GM21825 (cell line): ENCODE results near the gene SELENOO.

Experiments
- ATAC-seq: cut with Tn5 transposase; IDR thresholded peaks from one replicate; pipeline ENCODE4 v1.9.1; 2021; ENCODE audit warnings: mild to moderate bottlenecking, moderate library complexity; ENCODE audit not compliant: unreplicated experiment

The SELENOO gene

GRCh38 chr22:50252082-50253045 lies 51.6 kb downstream of the SELENOO start:
- ATAC-seq = no peak

- ATAC-seq = no peak
Measured at GRCh38 chr22:50253046-50253915, 52.5 kb downstream of the SELENOO start.

GRCh38 chr22:50253941-50254340 lies 53.1 kb downstream of the SELENOO start:
- ATAC-seq = no peak

GRCh38 chr22:50255099-50255498 lies 54.3 kb downstream of the SELENOO start:
- no peak for ATAC-seq

DNA sequence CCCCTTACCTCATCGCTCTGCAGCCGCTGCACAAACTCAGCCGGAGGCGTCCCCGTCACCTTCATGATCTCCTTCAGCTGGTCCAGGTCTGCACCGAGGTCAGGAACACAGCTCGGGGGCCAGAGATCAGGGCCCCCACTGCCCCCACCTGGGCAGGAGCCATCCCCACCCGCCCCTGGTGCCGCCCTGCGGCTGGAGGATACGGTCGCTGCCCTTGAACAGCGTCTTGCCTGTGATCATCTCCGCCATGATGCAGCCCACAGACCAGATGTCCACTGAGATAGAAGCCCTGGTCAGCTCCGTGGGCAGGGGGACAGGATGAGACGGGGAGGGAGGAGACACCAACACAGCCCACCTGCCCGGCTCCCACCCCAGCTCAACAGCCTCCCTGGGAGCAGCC lies 54.8 kb downstream of the SELENOO start:
- ATAC-seq = no peak

DNA sequence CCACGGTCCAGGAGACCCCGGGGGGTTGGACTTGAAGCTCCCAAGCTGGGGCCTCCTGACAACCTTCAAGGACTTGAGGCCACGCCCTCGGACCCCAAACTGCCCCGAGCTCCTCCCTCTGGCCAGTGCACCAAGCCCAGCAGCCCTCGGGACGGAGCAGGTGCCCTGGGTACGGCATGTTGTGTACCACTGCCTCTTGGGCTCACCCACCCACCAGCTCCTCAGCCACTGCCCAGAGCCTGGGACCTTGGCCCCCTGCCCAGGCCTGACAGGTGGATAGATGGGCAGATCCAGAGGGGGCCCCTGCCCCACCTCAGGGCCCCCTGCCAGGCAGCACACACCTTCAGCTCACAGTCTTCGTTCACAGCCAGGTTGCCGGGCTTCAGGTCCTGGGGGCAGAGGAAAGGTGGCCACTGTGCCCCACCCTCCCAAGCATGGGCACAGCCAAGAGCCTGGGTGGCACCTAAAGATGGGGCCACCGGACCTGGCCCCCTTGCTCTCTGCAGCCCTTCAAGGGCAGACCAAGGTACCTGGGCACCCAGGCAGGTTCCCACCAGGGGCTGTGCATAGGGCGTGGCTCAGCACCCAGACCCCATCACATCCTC lies 55.5 kb downstream of the SELENOO start:
- no peak for ATAC-seq

GRCh38 chr22:50257041-50257440 lies 56.2 kb downstream of the SELENOO start:
- ATAC-seq = no peak

DNA sequence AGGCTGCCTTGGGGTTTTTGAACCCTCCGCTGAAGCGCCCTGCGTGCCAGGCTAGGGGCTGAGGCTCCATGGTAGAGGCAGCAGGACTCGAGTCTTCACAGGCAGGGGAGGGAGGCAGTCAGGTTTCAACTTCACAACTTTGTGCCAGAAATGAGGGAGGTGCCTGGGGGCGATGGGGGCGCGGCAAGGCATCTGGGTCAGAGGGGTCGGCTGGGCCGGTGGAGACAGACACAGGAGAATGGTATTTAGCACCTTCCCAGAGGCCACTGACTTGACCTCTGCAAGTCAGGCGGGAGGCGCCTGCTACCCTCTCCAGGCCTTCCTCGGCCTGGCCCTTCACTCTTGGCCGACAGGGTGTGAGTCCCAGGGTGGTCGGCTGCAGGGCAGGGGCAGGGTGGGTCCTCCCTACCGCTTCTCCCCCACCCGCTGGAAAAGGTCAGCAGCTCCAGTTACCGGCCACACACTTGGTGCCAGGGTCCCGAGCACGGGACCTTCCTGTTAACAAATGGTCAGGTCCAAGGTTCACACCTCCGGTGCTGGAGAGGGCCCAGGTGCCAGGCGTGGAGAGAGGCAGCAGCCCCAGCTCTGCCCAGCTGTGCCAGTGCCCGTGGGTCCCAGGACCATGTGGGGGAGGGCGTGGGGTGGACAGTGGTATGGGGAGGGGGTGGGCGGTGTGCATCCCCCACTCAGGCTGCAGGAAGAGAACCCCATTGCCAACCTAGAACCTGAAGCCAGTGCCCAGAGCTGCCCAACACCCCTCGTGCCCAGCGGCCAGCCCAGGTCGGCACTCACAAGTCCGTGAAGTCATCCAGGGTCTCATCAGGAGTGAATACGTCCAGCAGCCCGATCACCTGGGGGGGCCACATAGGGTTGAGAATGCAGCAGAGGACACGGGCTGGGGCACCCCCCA lies 56.9 kb downstream of the SELENOO start:
- ATAC-seq = no peak

GRCh38 chr22:50258361-50259292 lies 57.8 kb downstream of the SELENOO start:
- ATAC-seq = no peak

DNA sequence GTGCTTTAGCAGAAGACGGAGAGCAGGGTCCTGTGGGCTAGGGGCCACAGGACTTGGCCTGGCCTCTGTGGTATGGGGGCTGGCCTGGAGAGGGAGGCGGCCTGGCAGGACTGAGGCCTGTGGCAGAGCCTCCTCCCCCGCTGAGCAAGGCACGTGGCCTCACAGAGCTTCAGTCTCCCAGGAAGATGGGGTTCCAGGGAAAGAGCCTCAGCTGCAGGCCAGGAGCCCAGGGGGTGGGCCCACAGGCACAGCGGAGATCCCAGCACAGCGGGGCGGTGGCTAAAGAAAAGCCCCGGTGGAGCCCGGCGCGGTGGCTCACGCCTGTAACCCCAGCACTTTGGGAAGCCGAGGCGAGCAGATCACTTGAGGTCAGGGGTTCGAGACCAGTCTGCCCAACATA lies 58.5 kb downstream of the SELENOO start:
- ATAC-seq = no peak

DNA sequence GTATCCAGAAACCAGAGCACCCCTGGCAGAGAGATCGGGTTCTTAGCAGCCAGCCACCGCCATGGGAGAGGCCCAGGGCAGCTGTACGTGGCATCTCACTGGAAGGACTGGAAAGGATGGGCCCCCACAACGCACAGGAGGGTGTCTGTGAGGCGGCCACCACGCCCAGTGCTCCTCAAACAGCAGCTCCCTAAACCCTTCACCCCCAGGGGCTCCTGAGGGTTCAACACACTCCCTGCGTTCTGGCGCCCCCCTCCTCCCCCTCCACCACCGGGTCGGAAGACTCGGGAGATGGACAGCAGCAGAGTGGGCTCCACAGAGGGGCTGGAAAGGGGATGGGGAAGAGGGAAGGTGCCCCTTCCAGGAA lies 59.6 kb downstream of the SELENOO start:
- no peak for ATAC-seq

DNA sequence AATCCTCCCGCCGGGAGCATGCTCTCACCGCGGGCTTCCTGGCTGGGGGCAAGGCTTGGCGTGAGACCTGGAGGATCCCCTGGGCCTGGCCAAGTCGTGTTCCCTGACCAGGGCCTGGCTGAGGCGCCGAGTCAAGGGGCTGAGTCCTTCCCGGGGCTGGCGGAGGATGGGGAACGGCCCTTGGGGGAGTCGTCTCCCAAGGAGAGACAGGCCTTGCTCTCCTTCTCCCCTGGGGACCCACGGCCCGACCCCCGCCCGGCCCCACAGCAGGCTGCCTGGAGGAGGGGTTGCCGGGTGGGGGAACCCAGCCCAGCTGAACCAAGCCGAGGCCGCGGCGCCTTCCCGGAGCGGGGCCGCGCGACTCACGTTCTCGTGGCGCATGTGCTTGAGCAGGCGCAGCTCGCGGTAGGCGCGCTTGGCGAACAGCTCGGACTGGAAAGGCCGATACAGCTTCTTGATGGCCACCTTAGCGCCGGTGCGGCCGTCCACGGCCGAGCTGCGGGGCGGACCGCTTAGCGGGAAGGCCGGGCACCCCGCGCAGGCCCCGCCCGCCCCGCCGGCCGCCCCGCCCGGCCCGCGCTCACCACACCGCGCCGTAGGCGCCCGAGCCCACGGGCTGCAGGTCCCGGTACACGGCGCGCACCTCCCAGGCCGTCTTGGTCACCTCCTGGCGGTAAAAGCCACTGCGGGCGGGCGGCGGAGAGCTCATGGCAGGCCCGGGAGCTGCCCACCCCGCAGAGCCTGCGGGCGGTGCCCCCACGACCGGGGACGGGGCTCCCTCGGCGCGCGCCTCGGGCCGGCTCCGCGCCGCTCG lies 60.2 kb downstream of the SELENOO start:
- no peak for ATAC-seq

DNA sequence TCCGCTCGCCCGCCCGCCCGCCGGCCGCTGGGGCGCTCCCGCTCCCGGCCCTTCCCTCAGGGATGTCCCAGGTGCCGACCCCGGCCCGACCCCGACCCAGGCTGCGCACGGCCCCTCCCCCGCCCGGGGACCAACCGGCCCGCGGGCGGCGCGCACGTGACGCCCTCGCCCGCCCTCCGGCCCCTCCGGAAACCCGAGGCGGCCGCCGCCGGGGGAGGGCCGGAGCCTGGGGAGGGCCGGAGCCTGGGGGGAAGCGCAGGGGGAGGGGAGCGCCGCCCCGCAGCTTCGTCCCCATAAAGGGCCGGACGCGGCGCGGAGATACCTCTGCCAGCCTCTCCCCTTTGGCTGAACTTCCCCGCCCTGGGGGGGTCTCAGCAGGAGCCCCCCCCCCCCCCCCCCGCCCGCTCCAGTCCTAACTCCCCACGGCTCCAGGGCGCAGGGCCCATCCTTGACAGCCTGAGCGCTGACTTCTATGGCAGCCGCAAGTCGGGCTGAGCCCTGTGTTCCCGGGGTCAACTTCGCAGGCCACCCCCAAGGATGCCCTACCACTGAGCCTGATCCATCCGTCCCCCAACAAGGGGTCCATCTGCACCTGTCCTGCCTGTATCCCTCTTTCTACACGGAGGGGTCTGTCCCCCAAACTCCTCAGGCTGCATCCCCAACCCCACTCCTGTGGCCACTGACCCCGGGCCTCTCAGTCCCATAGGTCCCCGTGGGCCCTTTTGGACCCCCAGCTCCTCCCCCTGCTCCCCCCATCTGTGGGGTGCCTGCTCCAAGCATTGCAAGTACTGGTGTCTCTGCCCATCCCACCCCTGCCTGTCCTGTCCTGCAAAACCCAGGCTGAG lies 61.0 kb downstream of the SELENOO start, which contains the start of gene MAPK12:
MAPK12 (minus strand) TSS at position 69 of the 845 bp plus-strand sequence. CDS start 174 bp downstream, outside the sequence.
- no peak for ATAC-seq

DNA sequence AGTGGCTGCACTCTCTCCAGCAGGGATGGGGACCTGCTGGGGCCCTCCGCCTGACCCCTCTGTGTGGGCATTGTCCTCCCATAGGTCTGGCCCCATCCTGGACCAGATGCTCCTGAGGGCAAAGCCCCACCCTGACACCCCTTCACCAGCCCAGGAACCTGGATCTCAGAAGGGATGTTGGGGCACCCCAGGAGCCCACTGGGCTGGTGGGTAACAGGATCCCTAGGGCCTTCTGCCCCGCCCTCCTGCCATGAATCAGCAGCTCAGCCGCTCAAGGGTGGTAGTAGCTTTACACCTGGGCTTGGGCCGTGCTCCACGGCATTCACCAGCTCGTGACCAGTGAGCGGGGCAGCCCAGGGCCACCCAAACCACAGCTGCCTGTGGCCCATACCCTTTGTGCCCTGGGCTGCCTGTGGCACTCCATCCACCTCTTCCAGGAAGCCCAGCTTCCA lies 61.7 kb downstream of the SELENOO start:
- no peak for ATAC-seq

- ATAC-seq = no peak
Measured at GRCh38 chr22:50262973-50263617, 62.3 kb downstream of the SELENOO start.

DNA sequence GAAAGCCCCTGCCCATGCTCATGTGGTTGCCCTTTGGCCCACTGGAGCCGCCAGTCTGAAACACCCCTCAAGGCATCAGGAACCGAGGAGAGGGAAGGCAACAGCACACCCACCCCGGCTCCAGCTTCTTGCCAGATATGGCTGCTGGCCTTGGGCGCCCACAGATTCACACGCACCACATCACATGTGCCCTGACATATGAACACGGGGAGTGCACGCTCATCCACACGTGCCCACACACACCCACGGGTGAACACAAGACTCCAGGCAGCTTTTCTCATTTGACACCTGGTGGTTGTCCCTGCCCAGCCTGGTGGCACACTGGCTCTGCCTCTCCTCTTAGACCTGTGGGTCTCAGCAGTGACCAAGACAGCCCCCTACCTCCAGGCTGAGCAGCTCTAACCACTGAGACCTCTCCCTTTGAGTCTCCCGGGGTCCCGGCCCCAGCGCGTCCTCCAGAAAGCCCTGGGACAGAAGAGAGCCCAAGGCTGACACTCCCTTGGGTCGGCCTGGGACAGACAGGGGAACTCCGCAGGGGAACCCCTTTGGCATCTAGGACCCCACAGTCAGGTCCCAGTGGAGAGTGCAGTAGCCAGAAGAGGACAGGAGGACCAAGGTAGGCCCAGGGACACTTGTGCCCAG lies 63.4 kb downstream of the SELENOO start:
- ATAC-seq = no peak
